NOMO-1 treated with DMSO at 0.1 percent for 48 hours (cell line): ENCODE results near the gene UBTD1.
"Not testable (repeated sequence)": the region's sequence is repeated elsewhere in the genome, so short reads cannot be mapped to it uniquely, and the experiment has no call there.

Experiments used
- DNase-seq: peaks from one replicate; lab custom pipeline; 2025; ENCODE audit not compliant: unreplicated experiment; lab: John Stamatoyannopoulos, UW

Gene UBTD1

DNA sequence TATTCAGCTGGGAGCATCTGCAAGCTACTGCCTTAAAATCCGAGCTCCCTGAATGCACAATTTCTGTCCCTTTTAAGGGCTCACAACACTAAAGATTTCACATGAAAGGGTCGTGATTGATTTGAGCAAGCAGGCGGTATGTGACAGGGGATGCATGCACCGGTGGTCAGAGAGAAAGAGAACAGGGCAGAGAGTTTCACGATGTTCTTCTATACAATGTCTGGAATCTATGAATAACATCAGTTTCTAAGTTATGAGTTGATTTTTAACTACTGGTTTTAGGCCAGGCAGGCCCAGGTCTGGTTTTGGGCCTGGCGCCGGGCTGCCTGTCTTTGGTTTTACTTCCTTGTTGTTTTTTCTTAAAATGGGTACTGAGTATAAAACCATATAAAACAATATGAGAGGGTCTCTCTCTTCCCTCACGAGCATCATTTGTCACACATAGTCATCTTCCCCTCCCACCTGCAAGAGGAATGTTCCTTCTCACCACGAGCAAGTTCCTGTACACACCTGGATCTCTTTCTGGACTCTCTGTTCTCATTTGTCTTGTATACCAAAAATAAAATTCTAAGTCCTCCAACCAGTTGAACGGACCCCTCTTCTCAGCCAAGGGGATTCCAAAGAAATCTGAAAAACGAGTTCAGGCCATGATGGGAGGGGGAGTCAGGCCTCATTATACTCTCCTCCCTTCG lies 62.8 kb downstream of the UBTD1 start:
- DNase-seq = not testable (repeated sequence)

GRCh38 chr10:97562329-97562728 lies 63.6 kb downstream of the UBTD1 start:
- not testable (repeated sequence) for DNase-seq

GRCh38 chr10:97563337-97563736 lies 64.6 kb downstream of the UBTD1 start:
- no peak for DNase-seq

DNA sequence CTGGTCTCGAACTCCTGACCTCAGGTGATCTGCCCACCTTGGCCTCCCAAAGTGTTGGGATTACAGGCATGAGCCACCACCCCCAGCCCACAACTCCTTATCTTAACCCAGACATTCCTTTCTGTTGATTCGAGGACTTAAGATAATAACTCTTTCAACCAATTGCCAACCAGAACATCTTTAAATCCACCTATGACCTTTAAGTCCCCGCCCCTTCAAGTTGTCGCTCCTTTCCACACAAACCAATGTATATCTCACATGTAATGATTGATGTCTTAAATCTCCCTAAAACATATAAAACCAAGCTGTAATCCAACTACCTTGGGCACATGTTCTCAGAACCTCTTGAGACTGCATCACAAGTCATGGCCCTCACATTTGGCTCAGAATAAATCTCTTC lies 66.1 kb downstream of the UBTD1 start:
- DNase-seq = no peak

DNA sequence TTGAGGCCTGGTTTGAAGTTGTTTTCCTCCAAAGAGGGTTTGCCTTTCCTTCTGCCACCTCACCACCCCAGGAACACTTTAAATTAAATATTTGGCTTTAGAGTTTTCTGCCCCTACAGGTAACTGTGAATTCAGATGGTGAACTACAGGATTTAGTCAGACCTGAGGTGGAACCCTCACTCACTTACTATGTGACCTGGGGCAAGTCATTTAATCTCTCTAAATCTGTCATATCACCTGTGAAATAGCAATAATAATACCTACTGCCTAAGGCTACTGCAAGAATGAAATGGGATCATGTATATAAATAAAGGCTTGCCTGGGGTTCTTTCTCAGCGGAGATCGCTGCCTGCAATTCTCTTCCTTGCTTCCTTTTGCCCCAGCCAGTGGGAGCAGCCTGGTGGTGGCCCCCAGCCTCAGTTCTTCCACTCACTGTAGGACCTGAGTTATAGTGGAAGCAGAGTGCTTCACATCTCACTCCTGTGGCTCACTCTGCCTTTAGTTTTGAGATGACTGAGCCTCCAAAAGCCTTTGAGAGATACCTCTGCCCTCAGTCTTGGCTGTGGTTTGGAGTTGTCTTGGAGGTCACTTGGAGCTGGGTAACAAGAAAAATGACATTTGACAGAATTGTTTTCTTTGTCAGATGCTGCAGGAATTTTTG lies 67.7 kb downstream of the UBTD1 start:
- DNase-seq = no peak

DNA sequence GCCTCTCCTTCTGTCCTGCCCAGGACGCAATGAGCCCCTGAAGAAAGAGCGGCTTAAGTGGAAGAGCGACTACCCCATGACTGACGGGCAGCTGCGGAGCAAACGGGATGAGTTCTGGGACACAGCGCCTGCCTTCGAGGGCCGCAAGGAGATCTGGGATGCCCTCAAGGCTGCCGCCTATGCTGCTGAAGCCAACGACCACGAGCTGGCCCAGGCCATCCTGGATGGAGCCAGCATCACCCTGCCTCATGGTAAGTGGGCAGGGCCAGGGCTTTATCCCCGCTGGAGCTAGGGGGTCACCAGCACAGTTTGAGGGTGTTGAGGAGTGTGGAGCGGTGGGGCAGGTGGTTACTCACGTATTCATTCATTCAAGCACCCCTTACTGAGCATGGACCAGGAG lies 69.2 kb downstream of the UBTD1 start:
- no peak for DNase-seq

DNA sequence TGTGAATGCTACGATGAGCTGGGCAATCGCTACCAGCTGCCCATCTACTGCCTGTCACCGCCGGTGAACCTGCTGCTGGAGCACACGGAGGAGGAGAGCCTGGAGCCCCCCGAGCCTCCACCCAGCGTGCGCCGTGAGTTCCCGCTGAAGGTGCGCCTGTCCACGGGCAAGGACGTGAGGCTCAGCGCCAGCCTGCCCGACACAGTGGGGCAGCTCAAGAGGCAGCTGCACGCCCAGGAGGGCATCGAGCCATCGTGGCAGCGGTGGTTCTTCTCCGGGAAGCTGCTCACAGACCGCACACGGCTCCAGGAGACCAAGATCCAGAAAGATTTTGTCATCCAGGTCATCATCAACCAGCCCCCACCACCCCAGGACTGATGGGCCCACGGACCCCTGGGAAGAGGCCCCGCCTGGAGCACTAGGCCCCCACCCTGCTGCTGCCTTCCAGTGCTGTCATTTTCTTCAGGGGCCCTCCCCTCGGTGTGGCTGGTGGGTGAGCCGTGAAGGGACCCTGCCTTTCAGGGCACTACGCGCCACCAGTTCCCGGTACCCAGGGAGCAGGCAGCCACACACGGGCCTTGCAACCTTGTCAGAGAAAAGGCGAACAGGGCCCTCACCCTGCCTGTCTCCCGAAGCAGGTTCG lies 71.5 kb downstream of the UBTD1 start:
- DNase-seq = no peak

DNA sequence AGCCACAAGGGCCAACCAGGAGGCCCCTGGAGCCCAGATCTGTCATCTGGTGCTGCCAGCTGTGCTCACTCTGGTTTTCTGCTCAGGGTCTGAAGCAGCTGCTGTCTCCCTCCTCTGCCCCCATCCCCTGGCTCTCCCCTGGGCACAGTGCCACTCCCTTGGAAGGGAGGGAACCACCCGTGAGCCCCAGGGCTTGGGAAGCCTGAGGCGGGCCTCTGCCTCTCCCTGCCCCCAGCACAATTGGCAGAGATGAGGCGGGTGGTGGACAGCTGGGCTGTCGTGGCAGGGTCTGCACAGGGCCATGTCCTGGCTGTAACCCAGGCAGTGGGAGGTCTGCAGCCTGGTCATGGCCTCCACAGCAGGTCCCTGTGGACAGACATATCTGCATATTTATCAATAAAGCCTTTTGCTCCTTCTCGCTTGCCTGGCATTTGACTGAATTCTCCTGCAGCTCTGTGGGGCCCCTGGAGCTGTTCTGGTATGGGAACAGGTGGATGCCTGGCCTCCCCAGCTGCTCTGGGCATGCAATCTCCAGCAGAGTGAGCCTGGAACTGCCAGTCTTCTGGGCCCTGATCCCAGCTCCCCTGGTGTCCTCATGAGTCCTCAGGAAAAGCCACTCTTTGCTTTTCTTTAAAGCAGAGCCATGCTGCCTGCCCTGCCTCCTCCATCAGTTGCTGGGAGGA lies 72.2 kb downstream of the UBTD1 start:
- DNase-seq = no peak

GRCh38 chr10:97571622-97572021 lies 72.9 kb downstream of the UBTD1 start:
- no peak for DNase-seq

GRCh38 chr10:97572214-97572989 lies 73.7 kb downstream of the UBTD1 start, which contains the start of gene ANKRD2:
TSS of gene ANKRD2 (plus strand) at chr10:97572779. CDS start at chr10:97572789, 10 bp downstream.
- DNase-seq = peak; percentile 61

DNA sequence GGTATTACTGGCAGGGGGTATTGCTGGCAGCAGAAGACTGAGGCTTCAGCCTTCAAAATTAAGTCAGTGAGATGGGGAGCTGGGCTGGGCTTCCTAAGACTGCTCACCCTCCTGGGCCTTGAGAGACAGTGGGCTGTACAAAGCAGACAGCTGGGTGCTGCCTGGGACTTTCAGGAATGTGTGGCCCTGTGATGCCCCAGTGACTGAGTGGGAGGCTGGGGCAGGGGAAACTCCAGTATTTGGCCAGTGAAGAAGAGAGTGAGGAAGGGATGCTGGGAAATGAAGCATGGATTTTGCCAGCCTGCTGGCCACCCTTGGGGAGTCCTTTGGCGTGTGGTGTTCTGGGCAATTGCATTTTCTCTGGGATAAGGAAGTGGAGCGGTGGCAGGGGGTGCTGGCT lies 74.3 kb downstream of the UBTD1 start:
- DNase-seq = no peak

GRCh38 chr10:97573672-97574071 lies 74.9 kb downstream of the UBTD1 start:
- DNase-seq = no peak

- DNase-seq = no peak
Observed at GRCh38 chr10:97574374-97575126, 75.8 kb downstream of the UBTD1 start.

DNA sequence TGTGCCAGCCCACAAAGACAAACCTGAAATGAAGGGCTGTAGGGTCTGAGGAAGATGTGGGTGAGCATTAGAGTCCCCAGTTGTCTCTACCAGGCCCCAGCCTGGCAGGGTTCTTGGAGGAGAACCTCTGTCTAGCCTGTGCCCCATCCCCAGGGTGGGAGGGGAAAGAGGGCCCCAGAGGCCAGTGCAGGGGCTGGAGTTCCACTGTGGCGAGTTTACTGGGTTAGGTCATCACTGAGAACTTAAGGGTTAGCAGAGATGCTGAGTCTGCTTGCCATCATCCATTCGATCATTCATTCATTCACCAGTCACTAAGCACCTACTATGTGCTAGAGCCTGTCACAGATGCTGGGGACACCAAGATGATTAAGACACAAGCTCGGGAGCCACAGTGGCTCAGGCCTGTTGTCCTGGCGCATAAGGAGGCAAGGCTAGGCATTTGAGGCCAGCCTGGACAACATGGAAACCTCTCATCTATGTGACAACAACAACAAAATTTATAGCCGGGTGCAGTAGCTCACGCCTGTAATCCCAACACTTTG lies 76.5 kb downstream of the UBTD1 start:
- DNase-seq = no peak

- not testable (repeated sequence) for DNase-seq
Observed at GRCh38 chr10:97576487-97576886, 77.8 kb downstream of the UBTD1 start.

DNA sequence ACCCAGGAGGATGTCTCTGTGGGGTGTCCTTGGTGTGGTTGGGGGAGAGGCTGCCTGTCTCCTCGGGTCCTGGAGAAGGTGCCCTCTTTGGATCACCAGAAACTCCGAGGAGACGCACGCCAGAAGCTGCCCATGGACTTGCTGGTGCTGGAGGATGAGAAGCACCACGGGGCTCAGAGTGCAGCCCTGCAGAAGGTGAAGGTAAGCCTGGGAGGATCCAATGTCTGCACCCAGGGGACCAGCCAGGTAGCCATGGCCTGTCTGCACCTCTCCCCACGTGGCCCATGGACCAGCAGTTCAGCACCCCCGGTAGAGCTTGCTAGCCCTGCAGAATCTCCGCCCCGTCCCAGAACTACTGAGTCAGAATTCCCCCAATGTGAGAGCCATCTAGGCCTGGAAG lies 79.0 kb downstream of the UBTD1 start:
- DNase-seq = no peak

GRCh38 chr10:97578171-97578844 lies 79.6 kb downstream of the UBTD1 start:
- no peak for DNase-seq

DNA sequence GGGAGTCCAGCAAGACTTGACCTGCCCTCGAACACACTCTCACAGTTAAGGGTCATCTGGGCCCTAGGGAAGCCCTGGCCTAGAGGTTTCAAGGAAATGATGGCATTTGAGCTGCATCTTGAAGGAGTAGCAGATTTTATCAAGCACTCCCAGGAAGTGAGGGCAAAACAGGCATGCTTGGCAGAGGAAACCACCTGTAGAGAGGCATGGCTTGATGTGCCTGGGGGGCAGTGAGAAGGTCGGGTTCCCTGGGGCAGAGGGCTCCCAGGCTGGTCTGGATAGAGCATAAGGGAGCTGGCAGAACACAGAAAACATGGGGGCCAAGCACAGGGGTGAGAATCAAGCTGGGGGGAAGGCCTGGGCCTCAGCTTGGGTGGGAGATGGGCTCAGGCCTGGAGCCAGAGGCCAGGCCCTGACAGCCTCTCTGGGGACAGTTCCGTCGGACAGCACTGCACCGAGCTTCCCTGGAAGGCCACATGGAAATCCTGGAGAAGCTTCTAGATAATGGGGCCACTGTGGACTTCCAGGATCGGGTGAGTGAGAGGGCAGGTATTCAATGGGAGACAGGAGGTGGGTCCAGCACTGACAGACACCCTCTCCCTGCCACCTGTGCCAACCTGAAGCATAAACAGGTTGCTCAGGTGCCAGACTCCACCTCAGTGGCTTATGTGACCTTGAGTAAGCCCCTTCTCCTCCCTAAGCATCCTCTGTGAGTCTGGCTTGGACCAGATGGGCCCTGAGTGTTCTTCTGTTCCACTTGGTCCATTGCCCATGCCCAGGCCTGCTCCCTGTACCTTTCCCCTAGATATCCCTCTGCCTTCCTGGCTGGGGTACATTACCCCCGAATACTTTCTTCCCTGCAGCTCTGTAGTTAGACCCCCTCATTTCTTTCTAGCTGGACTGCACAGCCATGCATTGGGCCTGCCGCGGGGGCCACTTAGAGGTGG lies 82.0 kb downstream of the UBTD1 start:
- DNase-seq = no peak
